Loucy (cell line): ENCODE data around the gene SLC16A8.

Experiments
- H2AFZ ChIP-seq: fragments of 200-600 bp; sonication (generic); 2 replicates; pipeline ENCODE4 v1.6.0; 2016; ENCODE audit warnings: antibody characterized with exemption, mild to moderate bottlenecking, low read length, moderate library complexity
- H3F3A ChIP-seq: fragments of 200-600 bp; 2 replicates; pipeline ENCODE4 v1.6.0; 2016; ENCODE audit warnings: antibody characterized with exemption, low read depth, mild to moderate bottlenecking
- H3K27me3 ChIP-seq: fragments of 200-600 bp; sonication (generic); 2 replicates; pipeline ENCODE4 v1.6.1; 2014; ENCODE audit warnings: low read length, mild to moderate bottlenecking; ENCODE audit not compliant: insufficient read depth, poor library complexity, severe bottlenecking
- H3K36me3 ChIP-seq: fragments of 200-600 bp; sonication (generic); 2 replicates; pipeline ENCODE4 v1.6.1; 2016; ENCODE audit warnings: low read length; ENCODE audit not compliant: insufficient read depth
- H3K4me1 ChIP-seq: fragments of 200-600 bp; sonication (generic); 2 replicates; pipeline ENCODE4 v1.5.1; 2014; ENCODE audit warnings: low read length, mild to moderate bottlenecking; ENCODE audit not compliant: insufficient read depth, poor library complexity, severe bottlenecking
- H3K4me2 ChIP-seq: fragments of 200-600 bp; sonication (generic); 2 replicates; pipeline ENCODE4 v1.6.0; 2014; ENCODE audit warnings: antibody characterized with exemption, low read length, low read depth, mild to moderate bottlenecking; ENCODE audit not compliant: poor library complexity, severe bottlenecking
- H3K4me3 ChIP-seq: fragments of 200-600 bp; sonication (generic); 2 replicates; pipeline ENCODE4 v1.5.1; 2014; ENCODE audit warnings: low read length, mild to moderate bottlenecking, mixed read lengths; ENCODE audit not compliant: poor library complexity, severe bottlenecking
- H3K79me2 ChIP-seq: fragments of 200-600 bp; sonication (generic); 2 replicates; pipeline ENCODE4 v1.6.1; 2014; ENCODE audit warnings: low read length; ENCODE audit not compliant: insufficient read depth
- H3K9ac ChIP-seq: fragments of 200-600 bp; sonication (generic); 2 replicates; pipeline ENCODE4 v1.6.0; 2014; ENCODE audit warnings: mild to moderate bottlenecking, low read depth, low read length, moderate library complexity; ENCODE audit not compliant: poor library complexity, severe bottlenecking
- H3K9me2 ChIP-seq: fragments of 200-600 bp; sonication (generic); replicated peaks from 2 replicates; pipeline ENCODE4 v1.6.1; 2016; ENCODE audit warnings: low read depth, low read length, mixed read lengths
- H3K9me3 ChIP-seq: fragments of 200-600 bp; sonication (generic); 2 replicates; pipeline ENCODE4 v1.6.1; 2014; ENCODE audit warnings: mild to moderate bottlenecking, antibody characterized with exemption, low read length, low read depth; ENCODE audit not compliant: insufficient read depth
- H4K20me1 ChIP-seq: fragments of 200-600 bp; sonication (generic); 2 replicates; pipeline ENCODE4 v1.6.0; 2014; ENCODE audit warnings: antibody characterized with exemption, low read length, mild to moderate bottlenecking; ENCODE audit not compliant: insufficient read depth, poor library complexity, severe bottlenecking
- EZH2phosphoT487 ChIP-seq: fragments of 200-600 bp; IDR thresholded peaks from 2 replicates; pipeline ENCODE4 v1.6.1; 2018; ENCODE audit warnings: antibody characterized with exemption, mild to moderate bottlenecking, moderate library complexity, borderline replicate concordance
- TF ChIP-seq, protein P1 (sequence below): fragments of 200-600 bp; sonication (generic); conservative IDR thresholded peaks from 2 replicates; pipeline ENCODE4 v1.5.1; 2014; ENCODE audit warnings: mild to moderate bottlenecking, antibody characterized with exemption, low read length

The SLC16A8 gene

GRCh38 chr22:38074181-38075104 is 9.5 kb downstream of the SLC16A8 start:
- TF ChIP-seq, protein P1, sequence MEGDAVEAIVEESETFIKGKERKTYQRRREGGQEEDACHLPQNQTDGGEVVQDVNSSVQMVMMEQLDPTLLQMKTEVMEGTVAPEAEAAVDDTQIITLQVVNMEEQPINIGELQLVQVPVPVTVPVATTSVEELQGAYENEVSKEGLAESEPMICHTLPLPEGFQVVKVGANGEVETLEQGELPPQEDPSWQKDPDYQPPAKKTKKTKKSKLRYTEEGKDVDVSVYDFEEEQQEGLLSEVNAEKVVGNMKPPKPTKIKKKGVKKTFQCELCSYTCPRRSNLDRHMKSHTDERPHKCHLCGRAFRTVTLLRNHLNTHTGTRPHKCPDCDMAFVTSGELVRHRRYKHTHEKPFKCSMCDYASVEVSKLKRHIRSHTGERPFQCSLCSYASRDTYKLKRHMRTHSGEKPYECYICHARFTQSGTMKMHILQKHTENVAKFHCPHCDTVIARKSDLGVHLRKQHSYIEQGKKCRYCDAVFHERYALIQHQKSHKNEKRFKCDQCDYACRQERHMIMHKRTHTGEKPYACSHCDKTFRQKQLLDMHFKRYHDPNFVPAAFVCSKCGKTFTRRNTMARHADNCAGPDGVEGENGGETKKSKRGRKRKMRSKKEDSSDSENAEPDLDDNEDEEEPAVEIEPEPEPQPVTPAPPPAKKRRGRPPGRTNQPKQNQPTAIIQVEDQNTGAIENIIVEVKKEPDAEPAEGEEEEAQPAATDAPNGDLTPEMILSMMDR: no peak
- no peak for TF ChIP-seq EZH2phosphoT487
- no peaks in the 10 kb centered on the region for H3K36me3 ChIP-seq
- H3K4me1 ChIP-seq: no peaks in the 10 kb centered on the region
- H2AFZ ChIP-seq: no peak overlapping the region
- H3K4me2 ChIP-seq: no peak overlapping the region
- no peaks in the 10 kb centered on the region for H3K9me2 ChIP-seq
- H4K20me1 ChIP-seq: no peaks in the 10 kb centered on the region
- no peak overlapping the region for H3K4me3 ChIP-seq
- no peaks in the 10 kb centered on the region for H3F3A ChIP-seq
- no peak overlapping the region for H3K9ac ChIP-seq
- no peaks in the 10 kb centered on the region for H3K27me3 ChIP-seq
- H3K9me3 ChIP-seq: no peaks in the 10 kb centered on the region
- H3K79me2 ChIP-seq: no peaks in the 10 kb centered on the region

DNA sequence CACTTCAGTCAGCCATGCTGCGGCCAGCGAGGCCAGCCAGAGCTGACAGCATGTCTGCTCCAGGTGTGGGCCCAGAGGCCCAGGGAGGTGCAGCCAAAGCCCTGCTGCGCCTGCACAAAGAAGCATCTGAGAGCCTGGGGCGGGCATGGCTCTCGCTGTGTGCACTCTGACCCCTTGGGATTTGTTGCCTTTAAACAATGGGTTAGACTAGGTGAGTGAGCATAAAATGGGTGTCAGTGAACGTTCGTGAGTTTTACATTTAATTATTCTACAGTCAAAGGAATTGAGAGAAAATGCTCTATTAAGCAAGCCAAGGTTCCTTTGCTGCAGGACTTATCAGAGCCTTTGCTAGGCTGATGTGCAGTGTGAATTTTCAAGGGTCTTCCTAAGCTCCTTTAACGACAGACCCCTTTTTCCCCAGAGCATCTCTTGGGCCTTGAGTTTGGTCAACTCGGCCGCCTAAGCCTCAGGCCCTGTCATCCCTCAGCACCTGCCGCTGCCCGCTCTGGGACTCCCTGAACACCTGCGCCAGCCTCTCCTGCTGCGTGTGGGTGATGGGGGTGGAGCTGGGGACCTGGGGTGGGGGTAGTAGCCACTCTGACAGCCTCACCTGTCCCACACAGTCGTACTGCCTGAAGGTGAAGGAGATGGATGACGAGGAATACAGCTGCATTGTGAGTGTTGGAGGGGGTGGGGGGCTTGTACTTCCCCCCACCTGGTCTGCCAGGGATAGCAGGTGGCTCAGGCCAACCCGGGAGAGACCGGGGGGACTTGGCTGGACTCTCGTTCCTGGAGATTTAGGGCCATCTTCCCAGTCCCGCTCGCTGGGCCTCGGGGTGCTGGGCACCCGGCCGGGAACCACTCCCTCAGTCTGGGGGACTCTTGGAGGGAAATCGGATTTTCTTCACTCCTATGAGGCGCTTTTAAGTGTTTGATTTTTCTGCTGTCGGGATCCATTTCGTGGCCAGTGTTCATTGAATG is 10.5 kb downstream of the SLC16A8 start:
- TF ChIP-seq EZH2phosphoT487: no peak
- TF ChIP-seq, protein P1: no peak
- Histone ChIP-seq H4K20me1 (no peaks in the 10 kb centered on the region), H3K9ac (no peak overlapping the region), H3K36me3 (no peaks in the 10 kb centered on the region), H3K9me3 (no peaks in the 10 kb centered on the region), H3K4me3 (no peak overlapping the region), H3K4me1 (no peaks in the 10 kb centered on the region), H3F3A (no peaks in the 10 kb centered on the region), H3K4me2 (no peak overlapping the region), H3K9me2 (no peaks in the 10 kb centered on the region), H3K27me3 (no peaks in the 10 kb centered on the region), H3K79me2 (no peaks in the 10 kb centered on the region), H2AFZ (no peak overlapping the region)

DNA sequence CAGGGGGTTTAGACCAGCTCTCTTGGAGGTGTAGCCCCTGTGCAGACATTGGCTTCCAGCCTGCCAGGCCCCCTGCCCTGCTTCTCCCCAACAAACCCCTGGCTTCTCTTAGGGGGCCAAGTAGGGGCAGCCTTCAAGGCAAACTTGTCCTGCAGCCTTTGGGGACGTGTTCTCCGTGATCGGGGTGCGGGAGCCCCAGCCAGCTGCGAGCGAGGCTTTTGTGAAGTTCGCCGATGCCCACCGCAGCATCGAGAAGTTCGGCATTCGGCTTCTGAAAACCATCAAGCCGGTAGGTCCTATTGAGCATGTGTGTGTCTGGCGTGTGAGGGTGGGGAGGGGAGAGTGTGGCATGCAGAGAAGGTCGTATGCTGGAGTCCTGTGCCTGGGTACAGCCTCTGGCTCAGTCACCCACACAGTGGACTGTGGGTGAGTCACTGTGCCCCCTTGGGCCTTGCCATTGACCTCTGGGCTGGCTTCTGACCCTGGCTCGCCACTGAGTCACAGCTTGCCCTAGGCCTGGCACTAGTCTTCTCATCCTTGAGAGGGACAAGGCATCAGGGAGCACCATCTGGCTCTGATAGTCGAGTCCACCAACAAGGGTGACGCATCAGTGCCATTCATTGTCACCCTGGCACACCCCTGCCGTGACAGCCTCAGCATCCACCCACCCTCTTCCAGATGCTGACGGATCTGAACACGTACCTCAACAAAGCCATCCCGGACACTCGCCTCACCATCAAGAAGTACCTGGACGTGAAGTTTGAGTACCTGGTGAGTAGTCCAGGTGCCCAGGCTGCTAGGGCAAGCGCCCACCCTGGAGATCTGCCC is 11.4 kb downstream of the SLC16A8 start:
- no peaks in the 10 kb centered on the region for H3K79me2 ChIP-seq
- TF ChIP-seq, protein P1: no peak
- no peak for TF ChIP-seq EZH2phosphoT487
- no peak overlapping the region for H3K4me2 ChIP-seq
- H3K4me3 ChIP-seq: no peak overlapping the region
- no peaks in the 10 kb centered on the region for H3K9me3 ChIP-seq
- H3F3A ChIP-seq: no peaks in the 10 kb centered on the region
- H4K20me1 ChIP-seq: no peaks in the 10 kb centered on the region
- H3K36me3 ChIP-seq: no peaks in the 10 kb centered on the region
- no peaks in the 10 kb centered on the region for H3K4me1 ChIP-seq
- H3K9me2 ChIP-seq: no peaks in the 10 kb centered on the region
- H3K9ac ChIP-seq: no peak overlapping the region
- no peak overlapping the region for H2AFZ ChIP-seq
- H3K27me3 ChIP-seq: no peaks in the 10 kb centered on the region
